Stimulated activated CD4-positive, alpha-beta T cell treated with anti-CD3 and anti-CD28 coated beads, Interleukin-12 subunit alpha, Interleukin-12 subunit beta, amount 100 ng/mL, for 48 hours (primary cell): ENCODE measurements around the gene SNX20.

ENCODE experiments used
- DNase-seq, 3 donors: peaks; one replicate each; pipeline ENCODE4 v3.0.0-alpha.2; 2020; ENCODE audit warnings: low read depth in 2 of 3, low spot score in 1 of 3

Gene SNX20, protein sequence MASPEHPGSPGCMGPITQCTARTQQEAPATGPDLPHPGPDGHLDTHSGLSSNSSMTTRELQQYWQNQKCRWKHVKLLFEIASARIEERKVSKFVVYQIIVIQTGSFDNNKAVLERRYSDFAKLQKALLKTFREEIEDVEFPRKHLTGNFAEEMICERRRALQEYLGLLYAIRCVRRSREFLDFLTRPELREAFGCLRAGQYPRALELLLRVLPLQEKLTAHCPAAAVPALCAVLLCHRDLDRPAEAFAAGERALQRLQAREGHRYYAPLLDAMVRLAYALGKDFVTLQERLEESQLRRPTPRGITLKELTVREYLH

DNA sequence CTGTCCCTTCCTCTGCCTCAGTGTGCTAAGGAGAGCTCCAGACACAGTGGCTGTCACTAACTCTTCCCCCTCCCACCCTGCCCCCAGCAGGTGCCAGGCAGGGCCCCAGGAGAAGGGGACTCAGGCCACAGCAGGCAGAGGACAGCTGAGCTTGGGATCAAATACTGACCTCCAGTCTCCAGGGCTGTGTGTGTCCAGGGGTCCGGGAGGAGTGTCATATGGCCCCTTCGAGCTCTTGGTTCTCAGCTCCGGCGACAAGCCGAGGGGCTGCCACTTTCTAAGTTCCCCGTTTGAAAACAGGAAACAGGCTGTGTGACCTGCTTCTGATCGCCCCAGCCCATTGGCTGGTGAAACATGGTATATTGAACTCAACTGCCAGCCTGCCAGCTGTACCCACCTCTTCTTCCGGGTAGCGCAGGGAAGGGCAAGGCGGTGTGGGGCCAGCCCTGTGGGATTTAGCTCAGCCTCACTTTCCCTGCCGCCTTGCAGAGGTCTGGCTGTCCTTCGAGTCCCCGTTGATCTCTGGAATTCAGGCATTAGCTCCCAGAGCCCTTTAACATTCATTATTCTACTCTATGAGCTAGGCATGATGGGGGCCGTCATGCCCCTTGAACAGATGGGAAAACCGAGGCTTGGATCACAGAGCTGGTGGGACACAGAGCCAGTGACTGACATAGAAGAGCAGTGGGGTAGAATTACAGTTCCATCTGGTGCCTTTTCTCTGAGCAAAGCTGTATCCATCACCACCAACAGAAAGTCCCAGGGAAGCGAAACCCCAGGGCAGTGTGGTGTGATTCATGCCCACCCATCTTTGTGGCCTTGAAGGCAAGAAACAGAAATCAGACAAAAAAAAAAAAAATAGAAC is at the start of gene SNX20:
Gene SNX20 (minus strand): TSS at position 292 of the 865 bp plus-strand sequence. CDS start 3,786 bp downstream, outside the sequence.
- peak in 1 of 3 donors; percentile 47 for DNase-seq

DNA sequence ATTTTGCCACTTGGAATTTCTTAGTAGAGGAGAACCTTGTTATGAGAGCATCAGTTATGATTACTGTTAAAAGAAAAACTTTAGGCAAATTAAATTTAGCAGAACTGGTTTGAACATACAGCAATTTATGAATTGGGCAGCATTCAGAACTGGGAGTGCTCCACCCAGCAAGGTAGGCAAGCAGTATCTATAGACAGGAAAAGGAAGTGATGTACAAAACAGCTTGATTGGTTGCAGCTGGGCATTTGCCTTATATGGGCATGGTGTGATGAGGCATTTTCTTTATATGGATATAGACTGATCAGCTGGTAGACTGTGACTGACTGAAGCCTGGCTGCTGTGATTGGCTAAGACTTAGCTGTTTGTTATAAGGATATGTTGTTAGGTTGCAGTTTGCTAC is 43.2 kb upstream of the SNX20 start:
- DNase-seq, result no peak

DNA sequence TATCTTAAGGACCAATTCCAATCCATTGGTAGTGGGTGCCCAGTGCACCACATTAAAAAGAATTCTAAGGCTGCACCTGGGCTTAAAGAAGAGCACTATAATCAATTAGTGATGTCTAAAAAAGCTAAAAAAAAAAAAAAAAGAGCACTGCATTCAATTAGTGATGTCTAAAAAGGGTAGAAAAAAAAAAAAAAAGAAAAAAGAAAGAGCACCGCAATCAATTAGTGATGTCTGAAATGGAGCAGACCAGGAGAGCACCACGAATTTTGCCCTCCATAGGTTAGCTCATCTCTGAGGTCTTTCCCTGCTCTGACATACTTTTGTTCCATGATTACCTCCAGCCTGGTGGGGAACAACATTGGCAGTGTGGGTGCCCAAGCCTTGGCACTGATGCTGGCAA is 41.8 kb upstream of the SNX20 start:
- DNase-seq, result no peak

DNA sequence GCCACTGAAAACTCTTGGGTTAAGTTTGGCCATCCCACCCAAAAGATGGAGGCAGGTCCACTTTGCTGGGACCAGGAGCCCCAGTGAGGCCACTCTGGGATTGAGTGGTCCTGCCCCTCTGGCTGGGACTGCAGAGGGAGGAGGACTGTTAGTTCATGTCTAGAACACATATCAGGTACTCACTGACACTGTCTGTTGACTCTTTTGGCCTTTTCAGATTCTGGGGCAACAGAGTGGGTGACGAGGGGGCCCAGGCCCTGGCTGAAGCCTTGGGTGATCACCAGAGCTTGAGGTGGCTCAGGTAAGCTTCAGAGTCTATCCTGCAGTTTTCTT is 41.3 kb upstream of the SNX20 start:
- no peak for DNase-seq

DNA sequence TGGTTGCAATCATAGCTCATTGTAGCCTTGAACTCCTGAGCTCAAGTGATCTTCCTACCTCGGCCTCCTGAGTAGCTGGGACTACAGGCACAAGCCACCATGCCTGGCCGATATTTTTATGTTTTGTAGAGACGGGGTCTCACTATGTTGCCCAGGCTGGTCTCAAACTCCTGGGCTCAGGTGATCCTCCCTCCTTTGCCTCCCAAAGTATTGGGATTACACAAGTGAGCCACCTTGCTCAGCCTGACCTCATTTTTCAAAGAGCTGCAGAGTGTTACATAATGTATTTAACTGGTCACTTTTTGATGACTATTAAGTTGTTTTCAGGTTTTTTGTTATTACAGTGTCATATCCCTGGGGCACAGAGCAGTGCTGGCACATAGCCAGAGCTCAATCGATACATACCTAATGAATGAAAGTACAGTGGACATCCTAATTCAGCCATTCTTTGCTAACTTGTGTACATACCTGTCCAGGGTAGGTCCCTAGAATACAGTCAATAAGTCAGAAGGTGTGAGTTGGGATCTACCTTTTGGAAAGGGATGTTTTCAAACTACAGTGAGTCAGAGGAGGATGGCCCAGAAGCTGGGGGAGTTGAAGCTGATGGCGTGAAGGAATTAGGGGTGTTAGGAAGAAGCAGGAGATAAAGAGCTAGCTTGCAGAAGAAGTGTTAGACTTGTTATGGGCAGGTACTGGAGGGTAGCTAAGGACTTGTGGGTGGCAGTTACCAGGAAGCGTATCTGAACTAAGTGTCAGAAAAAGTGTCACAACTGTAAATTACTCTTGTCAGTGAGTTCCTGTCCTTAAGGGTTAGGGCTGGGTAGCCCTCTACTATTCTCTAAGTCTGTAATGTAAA is 40.7 kb upstream of the SNX20 start:
- no peak for DNase-seq

DNA sequence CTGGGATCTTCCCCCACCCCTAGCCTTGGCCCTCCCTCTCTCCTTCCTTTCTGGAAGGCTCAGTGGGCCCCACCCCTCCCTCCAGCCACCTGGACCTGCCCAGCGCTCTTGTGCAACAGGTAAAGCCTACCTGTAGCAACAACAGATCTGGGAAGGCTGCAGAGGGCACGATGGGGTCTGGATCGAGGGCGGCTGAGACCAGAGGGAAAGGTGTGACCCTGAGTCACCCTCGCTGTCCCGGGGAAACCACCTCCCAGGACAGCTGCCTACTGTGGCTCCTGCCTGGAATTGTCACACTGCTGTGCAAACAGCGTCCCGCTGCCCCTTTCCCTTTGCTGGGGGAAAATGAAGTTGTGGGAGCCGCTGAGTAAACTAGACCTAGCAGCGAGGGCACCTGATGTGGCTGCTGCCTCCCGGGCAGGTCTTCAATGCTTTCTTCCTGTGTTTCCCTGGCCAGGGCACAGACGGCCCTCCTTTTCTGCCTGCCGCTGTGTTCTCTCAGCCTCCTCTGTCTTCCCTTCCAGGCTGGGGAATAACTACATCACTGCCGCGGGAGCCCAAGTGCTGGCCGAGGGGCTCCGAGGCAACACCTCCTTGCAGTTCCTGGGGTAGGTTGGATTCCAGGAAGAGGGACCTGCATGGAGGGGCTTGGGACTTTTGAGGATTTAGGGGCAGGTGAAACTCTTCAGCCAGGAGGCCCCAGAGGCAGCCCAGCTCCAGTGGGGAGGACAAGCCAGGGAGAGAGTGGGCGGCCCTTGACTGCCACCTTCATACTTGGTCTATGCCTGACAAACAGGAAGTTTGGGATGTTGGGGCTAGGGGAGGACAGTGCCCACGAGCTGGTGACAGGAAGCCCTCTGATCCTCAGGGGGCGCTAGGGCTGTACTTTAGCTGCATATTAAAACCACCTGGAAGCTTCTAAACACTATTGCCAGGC is 38.6 kb upstream of the SNX20 start:
- no peak for DNase-seq

DNA sequence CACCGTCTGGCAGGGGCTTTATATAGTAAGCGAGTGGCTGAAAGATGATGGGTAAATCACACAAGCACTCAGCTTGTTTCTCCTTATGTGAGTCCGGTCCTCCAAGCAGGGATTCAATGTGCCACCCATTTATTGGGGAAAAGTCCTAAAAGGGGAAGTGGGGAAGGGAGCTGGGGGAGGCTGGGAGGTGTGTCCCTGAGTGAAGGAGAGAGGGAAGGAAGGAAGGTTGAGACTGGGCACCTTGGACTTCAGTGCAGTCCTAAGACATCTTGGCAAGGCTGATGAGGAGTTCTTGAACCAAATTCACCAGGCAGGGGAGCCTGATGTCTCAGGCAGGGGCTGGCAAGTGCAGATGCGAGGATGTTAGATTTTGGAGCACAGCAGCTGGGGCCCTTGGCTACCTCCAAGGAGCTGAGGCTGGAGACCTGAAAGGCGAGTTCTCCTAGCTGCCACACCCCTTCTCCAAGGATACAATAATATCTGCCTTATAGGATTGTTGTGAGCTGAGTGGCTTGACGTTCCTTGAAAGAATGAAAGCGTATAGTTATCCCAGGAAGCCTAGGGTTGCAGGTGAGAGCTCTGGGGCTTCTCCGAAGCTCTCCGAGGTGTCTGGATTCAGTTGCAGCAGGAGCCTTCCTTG is 37.8 kb upstream of the SNX20 start:
- DNase-seq, result no peak

DNA sequence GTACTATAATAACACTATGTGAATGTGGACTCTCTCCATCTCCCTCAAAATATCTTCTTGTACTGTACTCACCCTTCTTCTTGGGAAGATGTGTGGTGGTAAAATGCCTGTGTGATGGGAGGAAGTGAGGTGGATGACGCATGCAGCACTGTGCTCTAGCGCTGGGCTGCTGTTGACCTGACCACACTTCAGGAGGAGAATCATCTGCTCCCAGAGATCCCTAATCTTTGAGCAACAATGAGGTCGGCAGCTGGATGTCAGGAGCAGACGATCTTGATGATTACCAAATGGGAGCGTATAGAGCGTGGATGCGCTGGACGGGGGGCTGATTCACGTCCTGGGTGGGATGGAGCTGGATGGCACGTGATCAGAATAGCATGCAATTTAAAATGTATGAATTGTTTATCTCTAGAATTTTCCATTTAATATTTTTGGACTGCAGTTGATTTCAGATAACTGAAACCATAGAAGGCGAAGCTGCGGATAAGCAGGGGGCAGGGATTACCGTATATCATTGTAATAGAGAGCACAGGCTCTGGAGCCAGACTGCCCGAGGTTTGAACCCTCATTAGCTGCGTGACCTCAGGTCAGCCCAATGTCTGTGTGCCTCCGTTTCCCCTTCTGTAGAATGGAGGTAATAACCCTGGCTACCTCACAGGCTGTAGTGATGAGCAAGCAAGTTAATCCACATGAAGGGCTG is 37.1 kb upstream of the SNX20 start:
- no peak for DNase-seq

DNA sequence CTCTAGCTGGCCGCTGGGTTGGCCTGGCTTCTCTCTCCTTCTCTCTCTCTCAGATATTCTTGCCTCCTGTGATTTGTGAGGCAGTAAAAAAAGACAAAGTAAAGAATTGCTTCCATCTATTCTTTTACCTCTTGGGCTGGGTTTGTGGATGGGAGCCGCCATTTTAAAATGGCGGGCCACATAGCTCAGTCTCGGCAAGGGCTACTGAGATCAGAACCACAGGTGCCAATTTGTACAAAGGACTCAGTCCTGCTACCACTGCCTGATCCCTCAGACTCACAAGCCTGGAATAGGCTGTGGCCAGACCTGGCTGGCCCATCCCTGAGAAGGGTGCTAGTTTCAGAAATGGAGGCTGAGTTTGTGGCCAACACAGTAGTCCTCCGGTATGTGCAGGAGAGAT is 36.4 kb upstream of the SNX20 start:
- no peak for DNase-seq

DNA sequence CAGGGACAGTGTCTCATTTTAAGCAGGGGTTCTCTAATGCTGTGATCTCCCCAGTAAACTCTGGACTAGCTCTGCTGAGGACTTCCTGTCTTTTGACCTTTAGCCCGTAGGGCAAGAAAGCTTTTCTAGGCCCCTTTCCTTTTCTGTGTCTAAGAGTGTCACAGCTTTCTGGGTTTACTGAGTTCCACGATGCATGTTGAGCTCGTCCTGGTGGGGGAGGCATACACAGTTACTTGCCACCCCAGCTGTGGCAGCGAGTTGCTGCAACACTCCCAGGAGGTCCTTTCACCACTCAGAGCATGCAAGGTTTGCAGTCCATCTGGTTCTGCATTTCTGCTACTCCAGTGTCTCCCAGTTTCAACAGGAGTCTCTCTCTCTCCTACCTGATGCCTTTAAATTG is 36.0 kb upstream of the SNX20 start:
- DNase-seq, result no peak

DNA sequence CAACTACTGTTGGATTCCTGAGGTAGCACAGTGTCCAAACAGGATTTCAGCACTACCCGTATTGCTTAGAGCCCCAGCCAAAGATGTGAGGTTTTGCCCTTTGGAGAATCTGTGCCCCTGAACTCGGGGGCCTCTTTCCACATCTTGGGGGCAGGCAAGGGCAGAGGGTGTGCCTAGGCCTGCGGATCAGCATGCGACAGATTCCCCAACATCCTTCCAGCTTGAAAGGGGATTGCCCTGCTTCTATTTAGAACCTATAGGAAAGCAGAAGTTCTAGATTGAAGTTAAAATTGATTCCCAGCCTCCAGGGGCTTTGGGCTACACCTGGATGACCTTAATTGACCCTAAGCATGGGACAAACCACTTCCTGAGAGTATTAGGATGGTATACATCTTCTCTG is 31.8 kb upstream of the SNX20 start:
- DNase-seq, result no peak

DNA sequence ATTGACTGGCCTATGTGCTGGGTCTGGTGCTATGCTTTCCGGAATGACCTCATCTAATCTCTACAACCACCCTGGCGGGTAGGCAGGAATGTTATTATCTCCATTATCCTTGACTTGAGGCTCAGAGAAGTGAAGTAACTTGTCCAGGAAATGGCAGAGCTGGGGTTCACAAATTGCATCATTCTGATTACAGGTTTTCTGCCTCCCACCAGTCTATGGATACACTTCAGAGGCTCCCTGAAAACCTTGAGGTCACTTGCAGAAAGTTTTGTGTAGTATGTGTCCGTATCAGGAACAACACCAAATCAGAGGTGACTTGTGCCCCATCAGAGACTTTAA is 31.4 kb upstream of the SNX20 start:
- DNase-seq, result no peak

DNA sequence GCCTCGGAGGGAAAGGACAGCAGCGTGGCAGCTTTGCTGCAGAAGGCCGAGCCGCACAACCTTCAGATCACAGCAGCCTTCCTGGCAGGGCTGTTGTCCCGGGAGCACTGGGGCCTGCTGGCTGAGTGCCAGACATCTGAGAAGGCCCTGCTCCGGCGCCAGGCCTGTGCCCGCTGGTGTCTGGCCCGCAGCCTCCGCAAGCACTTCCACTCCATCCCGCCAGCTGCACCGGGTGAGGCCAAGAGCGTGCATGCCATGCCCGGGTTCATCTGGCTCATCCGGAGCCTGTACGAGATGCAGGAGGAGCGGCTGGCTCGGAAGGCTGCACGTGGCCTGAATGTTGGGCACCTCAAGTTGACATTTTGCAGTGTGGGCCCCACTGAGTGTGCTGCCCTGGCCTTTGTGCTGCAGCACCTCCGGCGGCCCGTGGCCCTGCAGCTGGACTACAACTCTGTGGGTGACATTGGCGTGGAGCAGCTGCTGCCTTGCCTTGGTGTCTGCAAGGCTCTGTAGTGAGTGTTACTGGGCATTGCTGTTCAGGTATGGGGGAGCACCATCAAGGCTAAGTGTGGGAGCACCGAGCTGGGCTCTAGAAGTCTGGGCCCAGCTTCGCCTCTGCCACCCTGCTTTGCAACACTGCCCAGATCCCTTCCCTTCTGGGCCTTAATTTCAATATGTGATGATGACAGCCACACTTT is 30.9 kb upstream of the SNX20 start:
- no peak for DNase-seq

DNA sequence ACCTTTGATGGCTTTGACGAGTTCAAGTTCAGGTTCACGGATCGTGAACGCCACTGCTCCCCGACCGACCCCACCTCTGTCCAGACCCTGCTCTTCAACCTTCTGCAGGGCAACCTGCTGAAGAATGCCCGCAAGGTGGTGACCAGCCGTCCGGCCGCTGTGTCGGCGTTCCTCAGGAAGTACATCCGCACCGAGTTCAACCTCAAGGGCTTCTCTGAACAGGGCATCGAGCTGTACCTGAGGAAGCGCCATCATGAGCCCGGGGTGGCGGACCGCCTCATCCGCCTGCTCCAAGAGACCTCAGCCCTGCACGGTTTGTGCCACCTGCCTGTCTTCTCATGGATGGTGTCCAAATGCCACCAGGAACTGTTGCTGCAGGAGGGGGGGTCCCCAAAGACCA is 29.9 kb upstream of the SNX20 start:
- DNase-seq, result no peak

DNA sequence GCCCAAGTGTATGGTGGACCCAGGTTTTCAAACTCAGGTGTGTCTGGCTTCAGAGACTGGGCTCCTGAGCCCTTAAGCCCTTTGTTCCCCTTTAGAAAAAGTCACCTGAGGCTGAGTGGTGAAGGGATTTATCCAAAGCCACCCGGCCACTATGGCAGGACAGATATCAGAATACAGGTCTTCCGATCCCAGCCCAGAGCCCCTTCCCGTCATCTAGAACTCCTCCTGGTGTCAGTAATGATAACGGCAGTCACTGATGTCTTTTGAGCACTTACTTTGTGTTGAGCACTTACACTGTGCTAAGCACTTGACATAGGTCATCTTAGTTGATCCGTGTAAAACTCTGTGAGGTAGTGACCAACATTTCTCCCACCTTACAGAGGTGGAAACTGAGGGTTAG is 28.9 kb upstream of the SNX20 start:
- DNase-seq, result no peak

DNA sequence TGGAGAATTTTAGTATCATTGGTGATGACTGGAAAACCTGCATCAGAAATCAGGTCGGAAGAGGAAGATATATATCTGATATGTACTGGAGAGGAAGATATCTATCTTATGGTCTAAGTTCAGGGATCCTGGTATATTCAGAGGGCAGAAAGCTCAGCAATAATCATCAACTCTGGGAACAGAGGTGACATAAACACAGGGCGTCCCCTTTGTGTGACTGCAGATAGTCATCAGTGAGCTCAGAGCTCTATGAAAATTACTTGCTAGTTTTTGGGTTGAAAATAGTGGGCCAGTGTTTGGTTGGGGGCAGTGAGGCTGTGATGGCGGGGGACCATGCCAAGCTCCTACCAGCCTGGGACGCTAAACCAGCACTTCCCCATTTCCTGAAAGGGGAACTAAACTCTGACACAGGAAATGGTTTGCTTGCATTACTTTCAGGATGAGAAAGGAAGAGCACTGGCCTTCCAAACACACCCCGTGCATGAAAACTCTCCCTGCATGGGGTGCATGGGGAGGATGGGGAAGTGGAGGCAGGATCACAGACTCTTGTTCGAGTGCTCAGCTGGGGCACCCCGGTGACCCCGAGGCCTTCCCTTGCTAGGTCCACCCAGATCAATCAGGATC is 28.1 kb upstream of the SNX20 start:
- no peak for DNase-seq

DNA sequence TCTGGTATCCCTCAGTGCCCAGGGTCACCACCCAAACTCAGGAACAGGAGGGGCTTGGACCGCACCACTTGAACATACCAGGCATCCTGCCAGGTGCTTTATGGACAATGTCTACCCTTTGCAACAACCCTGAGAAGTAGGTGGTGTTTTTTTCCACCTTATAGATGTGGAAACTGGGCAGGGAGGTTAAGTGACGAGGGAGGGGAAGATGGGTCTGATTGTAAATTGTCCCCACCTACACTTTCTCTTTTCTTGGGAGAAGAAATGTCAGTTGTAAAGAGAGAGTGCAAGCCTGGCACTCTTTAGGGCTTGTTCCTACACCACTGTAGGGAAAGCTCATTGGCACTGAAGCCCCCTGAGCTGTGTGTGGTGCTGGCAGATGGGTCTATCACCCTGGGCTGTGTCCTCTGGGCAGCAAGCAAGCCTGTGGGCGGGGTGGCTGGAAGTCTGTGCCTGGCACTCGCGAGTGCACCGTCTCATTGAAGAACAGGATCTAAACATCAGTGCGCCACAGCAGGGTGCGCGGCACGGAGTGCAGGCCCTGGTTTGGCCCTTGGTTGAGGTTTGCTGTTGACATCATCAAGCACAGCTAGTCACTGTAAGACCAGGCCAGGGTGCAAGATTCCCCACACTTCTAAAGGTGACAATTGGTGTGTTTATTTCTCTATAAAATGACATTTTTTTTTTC is 27.4 kb upstream of the SNX20 start:
- peak in 1 of 3 donors; percentile 37 for DNase-seq

DNA sequence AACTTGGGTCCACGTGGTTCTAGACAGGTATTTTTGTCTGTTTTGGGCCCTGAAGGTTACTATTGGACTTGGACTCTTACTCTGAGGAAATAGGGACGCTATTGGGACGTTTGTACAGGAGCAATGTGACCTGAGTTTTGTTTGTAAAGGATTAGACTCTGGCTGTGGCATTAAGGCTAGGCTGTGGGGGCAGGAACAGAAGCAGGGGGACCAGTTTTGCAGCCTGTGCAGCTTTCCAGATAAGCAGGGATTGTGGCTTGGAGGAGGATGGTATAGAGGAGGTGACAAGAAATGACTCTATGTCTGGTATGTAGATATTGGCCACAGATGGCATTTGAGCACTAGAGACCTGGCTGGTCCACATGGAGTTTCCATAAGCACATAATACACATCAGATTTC is 25.1 kb upstream of the SNX20 start:
- no peak for DNase-seq
